HCT116 (cell line): ENCODE data around the gene TMEM80. TPM values are rescaled to one million over a fixed set of nuclear protein-coding genes. Genes with fewer than 3 reads are reported as not detected.

Experiments used
- ATAC-seq: fragments of 200-7000 bp; cut with Tn5 transposase; 2 replicates; pipeline ENCODE4 v1.9.1; 2020; ENCODE audit warnings: mild to moderate bottlenecking, moderate library complexity
- BruUV-seq: library from RNA; stranded (reverse); fragments of 400-500 nt; replicated peaks from 2 replicates; lab custom pipeline; 2021; lab: Mats Ljungman, UMichigan
- CTCF ChIA-PET: fragments of 300-600 bp; sonication (Branson Sonifier 250); formaldehyde crosslinking; loops from one replicate; lab custom pipeline; 2021; ENCODE audit warnings: antibody characterized with exemption; lab: Charles Lee
- POLR2A ChIA-PET: fragments of 300-600, 350-600 bp; sonication (Branson Sonifier 250); formaldehyde crosslinking; loops from one replicate; lab custom pipeline; 2021; ENCODE audit warnings: antibody characterized with exemption; lab: Charles Lee
- RAD21 ChIA-PET, 2 experiments: fragments of 300-600 bp; sonication (Branson Sonifier 250); formaldehyde crosslinking; loops; one replicate each; lab custom pipeline; 2023; ENCODE audit warnings: low total read pairs in 2 of 2; ENCODE audit not compliant: uncharacterized antibody in 2 of 2, unreplicated experiment in 2 of 2, low non-redundant PET in 1 of 2; lab: Charles Lee
- DNase-seq: peaks from one replicate; pipeline ENCODE4 v3.0.0-alpha.2; 2010; ENCODE audit warnings: low read depth, low spot score
- H2AFZ ChIP-seq: fragments of 200-600 bp; shearing (Covaris generic), sonication (generic); 2 replicates; pipeline ENCODE4 v1.6.1; 2017; ENCODE audit warnings: low read depth, mixed run types, mixed read lengths, antibody characterized with exemption, low read length; ENCODE audit not compliant: poor library complexity, severe bottlenecking
- H3K27ac ChIP-seq: 2 replicates; pipeline ENCODE4 v1.5.1; 2012; ENCODE audit warnings: low read depth, low read length
- H3K27me3 ChIP-seq: fragments of 200-600 bp; sonication (generic); 2 replicates; pipeline ENCODE4 v1.6.1; 2016; ENCODE audit warnings: mixed run types, low read length, mixed read lengths; ENCODE audit not compliant: insufficient read depth
- H3K36me3 ChIP-seq, 2 experiments: fragments of 200-500 bp in 1 of 2; fragments of 200-600 bp in 1 of 2; sonication (Bioruptor generic) in 1 of 2; sonication (generic) in 1 of 2; 2 replicates each; pipeline versions ENCODE4 v1.5.1 to v1.6.1; 2014 to 2016; ENCODE audit warnings: low read length in 2 of 2, inconsistent platforms in 1 of 2, mixed read lengths in 1 of 2, mixed run types in 1 of 2; ENCODE audit not compliant: insufficient read depth in 2 of 2, control insufficient read depth in 1 of 2
- H3K4me1 ChIP-seq, 2 experiments: fragments of 200-600 bp in 1 of 2; sonication (generic) in 1 of 2; 2 replicates each; pipeline versions ENCODE4 v1.5.1 to v1.6.1; 2012 to 2017; ENCODE audit warnings: low read length in 2 of 2, inconsistent platforms in 1 of 2, mild to moderate bottlenecking in 1 of 2, mixed read lengths in 1 of 2, mixed run types in 1 of 2, moderate library complexity in 1 of 2; ENCODE audit not compliant: insufficient read depth in 2 of 2, control insufficient read depth in 1 of 2
- H3K4me2 ChIP-seq: fragments of 200-600 bp; sonication (generic); 2 replicates; pipeline ENCODE4 v1.6.1; 2017; ENCODE audit warnings: mixed run types, low read length, mixed read lengths
- H3K4me3 ChIP-seq, 2 experiments: fragments of 200-600 bp in 1 of 2; sonication (generic) in 1 of 2; replicated peaks in 1 of 2; 2 replicates each; pipeline ENCODE4 v1.5.1; 2011 to 2016; ENCODE audit warnings: low read length in 2 of 2, control low read depth in 1 of 2, low read depth in 1 of 2, mild to moderate bottlenecking in 1 of 2, mixed read lengths in 1 of 2, mixed run types in 1 of 2
- H3K79me2 ChIP-seq: fragments of 200-600 bp; sonication (generic); 2 replicates; pipeline ENCODE4 v1.6.1; 2017; ENCODE audit warnings: mild to moderate bottlenecking, mixed run types, low read length, moderate library complexity, mixed read lengths; ENCODE audit not compliant: insufficient read depth
- H3K9ac ChIP-seq: fragments of 200-600 bp; sonication (generic); 2 replicates; pipeline ENCODE4 v1.6.1; 2016; ENCODE audit warnings: low read length, mixed read lengths
- H3K9me2 ChIP-seq: fragments of 200-600 bp; sonication (generic), shearing (Covaris generic); 2 replicates; pipeline ENCODE4 v1.6.1; 2017; ENCODE audit warnings: mixed run types, mild to moderate bottlenecking, moderate library complexity; ENCODE audit not compliant: insufficient read depth
- H3K9me3 ChIP-seq, 2 experiments: fragments of 200-500 bp in 1 of 2; fragments of 200-600 bp in 1 of 2; sonication (Bioruptor generic) in 1 of 2; sonication (generic) in 1 of 2; 2 replicates each; pipeline ENCODE4 v1.6.1; 2014 to 2017; ENCODE audit warnings: low read length in 2 of 2, mixed read lengths in 2 of 2, inconsistent platforms in 1 of 2, low read depth in 1 of 2, mild to moderate bottlenecking in 1 of 2, mixed run types in 1 of 2, moderate library complexity in 1 of 2; ENCODE audit not compliant: control insufficient read depth in 1 of 2, insufficient read depth in 1 of 2
- H4K20me1 ChIP-seq: fragments of 200-600 bp; sonication (generic), shearing (Covaris generic); 2 replicates; pipeline ENCODE4 v1.6.1; 2017; ENCODE audit warnings: mixed run types, mild to moderate bottlenecking, moderate library complexity; ENCODE audit not compliant: insufficient read depth
- CBX3 ChIP-seq: IDR thresholded peaks from 2 replicates; pipeline ENCODE4 v1.6.1; 2012; ENCODE audit warnings: low read depth
- CEBPB ChIP-seq: IDR thresholded peaks from 2 replicates; pipeline ENCODE4 v1.6.1; 2012; ENCODE audit warnings: low read depth
- EGR1 ChIP-seq: IDR thresholded peaks from 2 replicates; pipeline ENCODE4 v1.6.1; 2012; ENCODE audit warnings: low read depth
- ELF1 ChIP-seq: IDR thresholded peaks from 2 replicates; pipeline ENCODE4 v1.6.1; 2012; ENCODE audit warnings: low read depth, borderline replicate concordance
- EZH2 ChIP-seq: fragments of 200-600 bp; sonication (generic); IDR thresholded peaks from 2 replicates; pipeline ENCODE4 v1.6.1; 2017; ENCODE audit warnings: antibody characterized with exemption, mixed run types
- EZH2phosphoT487 ChIP-seq: fragments of 200-600 bp; IDR thresholded peaks from 2 replicates; pipeline ENCODE4 v1.6.1; 2018; ENCODE audit warnings: antibody characterized with exemption, borderline replicate concordance
- FOSL1 ChIP-seq: IDR thresholded peaks from 2 replicates; pipeline ENCODE4 v1.6.1; 2012; ENCODE audit warnings: low read depth
- MAX ChIP-seq: IDR thresholded peaks from 2 replicates; pipeline ENCODE4 v1.6.1; 2012
- POLR2A ChIP-seq: IDR thresholded peaks from 2 replicates; pipeline ENCODE4 v1.7.0; 2011; ENCODE audit warnings: borderline replicate concordance; ENCODE audit not compliant: insufficient read depth, insufficient read length; ENCODE audit errors: extremely low read depth
- POLR2AphosphoS5 ChIP-seq: IDR thresholded peaks from 2 replicates; pipeline ENCODE4 v1.6.1; 2011; ENCODE audit warnings: mild to moderate bottlenecking, low read depth, low read length, moderate library complexity
- RAD21 ChIP-seq: IDR thresholded peaks from 2 replicates; pipeline ENCODE4 v1.6.1; 2012; ENCODE audit warnings: low read depth, mild to moderate bottlenecking
- SIN3A ChIP-seq: IDR thresholded peaks from 2 replicates; pipeline ENCODE4 v1.6.1; 2012; ENCODE audit warnings: low read depth
- SP1 ChIP-seq: IDR thresholded peaks from 2 replicates; pipeline ENCODE4 v1.6.1; 2012; ENCODE audit warnings: low read depth
- SRF ChIP-seq: IDR thresholded peaks from 2 replicates; pipeline ENCODE4 v1.6.1; 2012; ENCODE audit warnings: low read depth
- YY1 ChIP-seq: IDR thresholded peaks from 2 replicates; pipeline ENCODE4 v1.6.1; 2011; ENCODE audit warnings: low read length, low read depth, moderate library complexity, mild to moderate bottlenecking; ENCODE audit not compliant: insufficient replicate concordance; ENCODE audit errors: extremely low read depth
- ZBTB33 ChIP-seq: IDR thresholded peaks from 2 replicates; pipeline ENCODE4 v1.6.1; 2011; ENCODE audit warnings: mild to moderate bottlenecking, low read length, moderate library complexity; ENCODE audit not compliant: insufficient replicate concordance; ENCODE audit errors: extremely low read depth
- ZFX ChIP-seq: fragments of 450-650 bp; IDR thresholded peaks from 2 replicates; pipeline ENCODE4 v1.6.1; 2017
- ZNF274 ChIP-seq: fragments of 200-500 bp; sonication (Bioruptor generic); IDR thresholded peaks from 2 replicates; pipeline ENCODE4 v1.6.1; 2014; ENCODE audit warnings: mild to moderate bottlenecking, low read depth, low read length, inconsistent platforms
- intact Hi-C: fragments of 100-400 bp; cut with micrococcal nuclease; formaldehyde crosslinking; loops from 2 replicates; pipeline ENCODE4 v1.10.0; 2022
- total RNA-seq: library from RNA; stranded (reverse); gene quantifications from one replicate; pipeline ENCODE4 v1.2.1, GENCODE V29; 2021; ENCODE audit not compliant: unreplicated experiment

Gene TMEM80
- total RNA-seq, 1 experiment from 2014 or later, result 18.4 TPM

- no TSS peak for BruUV-seq
- ATAC-seq, result no peak
- Histone ChIP-seq H3K9me3 (no peaks in the 10 kb centered on the region), H4K20me1 (no peaks in the 10 kb centered on the region), H3K27ac (no peak overlapping the region), H3K27me3 (no peaks in the 10 kb centered on the region), H3K79me2 (peaks cover 3% of the 10 kb centered on the region; the same call in 1 of the 2 replicates), H3K4me2 (no peak overlapping the region), H3K4me3 (no peak overlapping the region), H3K36me3 (peaks cover 0 to 2% of the 10 kb centered on the region in 2 experiments; a peak in 1 of 4 replicates), H3K9me2 (no peaks in the 10 kb centered on the region), H3K4me1 (no peaks in the 10 kb centered on the region), H3K9ac (no peak overlapping the region), H2AFZ (no peak overlapping the region)
- no peak for TF ChIP-seq EGR1
- TF ChIP-seq CEBPB, result no peak
- no peak for TF ChIP-seq SRF
- no peak for TF ChIP-seq SIN3A
- RAD21 ChIA-PET, result no interaction called here
- POLR2A ChIA-PET, result no interaction called here
- intact Hi-C loops, result no loop called here
- DNase-seq, result no peak
- CTCF ChIA-PET, result no interaction called here
Measured at GRCh38 chr11:660281-660680, 35.3 kb upstream of the TMEM80 start.

GRCh38 chr11:660681-661444, 34.8 kb upstream of the TMEM80 start:
- BruUV-seq, result no TSS peak
- Histone ChIP-seq H3K9me3 (no peaks in the 10 kb centered on the region), H3K9me2 (no peaks in the 10 kb centered on the region), H3K27me3 (no peaks in the 10 kb centered on the region), H3K4me3 (no peak overlapping the region), H3K9ac (no peak overlapping the region), H4K20me1 (no peaks in the 10 kb centered on the region), H3K4me1 (no peaks in the 10 kb centered on the region), H3K79me2 (peaks cover 3% of the 10 kb centered on the region; the same call in 1 of the 2 replicates), H2AFZ (no peak overlapping the region), H3K27ac (no peak overlapping the region), H3K36me3 (peaks cover 0 to 2% of the 10 kb centered on the region in 2 experiments; a peak in 1 of 4 replicates), H3K4me2 (no peak overlapping the region)
- ATAC-seq (no peak), DNase-seq (no peak)
- intact Hi-C loops, result no loop called here
- CTCF ChIA-PET, result no interaction called here
- RAD21 ChIA-PET, result no interaction called here
- POLR2A ChIA-PET, result no interaction called here
- TF ChIP-seq ELF1 (no peak), CBX3 (no peak), SP1 (no peak), MAX (no peak), ZBTB33 (no peak), POLR2AphosphoS5 (no peak), POLR2A (no peak), SRF (no peak), EZH2 (no peak), SIN3A (no peak), FOSL1 (no peak), YY1 (no peak), EZH2phosphoT487 (no peak), CEBPB (no peak), ZNF274 (no peak), ZFX (no peak), RAD21 (no peak)
